Mesendoderm (in vitro differentiated cells): ENCODE results near the gene CREB3.

Experiments
- DNase-seq: peaks from one replicate; pipeline ENCODE4 v3.0.0; 2013
- H2AK5ac ChIP-seq: 2 replicates; pipeline ENCODE4 v1.6.1; 2013; ENCODE audit warnings: low read length, inconsistent platforms
- H2BK120ac ChIP-seq: 2 replicates; pipeline ENCODE4 v1.6.1; 2013; ENCODE audit warnings: low read depth, mild to moderate bottlenecking, low read length, moderate library complexity, mixed read lengths
- H2BK15ac ChIP-seq: replicated peaks from 2 replicates; pipeline ENCODE4 v1.6.1; 2013; ENCODE audit warnings: low read depth, mild to moderate bottlenecking, moderate library complexity
- H2BK5ac ChIP-seq: 2 replicates; pipeline ENCODE4 v1.6.1; 2013; ENCODE audit warnings: low read length, inconsistent platforms
- H3K18ac ChIP-seq: 2 replicates; pipeline ENCODE4 v1.6.1; 2013; ENCODE audit warnings: mild to moderate bottlenecking, low read length, mixed read lengths
- H3K23ac ChIP-seq: one replicate; pipeline ENCODE4 v1.6.1; 2013; ENCODE audit warnings: low read length
- H3K27ac ChIP-seq: 2 replicates; pipeline ENCODE4 v1.5.1; 2013; ENCODE audit warnings: low read depth, mild to moderate bottlenecking, inconsistent platforms, low read length, moderate library complexity
- H3K27me3 ChIP-seq: 2 replicates; pipeline ENCODE4 v1.6.1; 2013; ENCODE audit warnings: low read length, control low read depth, mild to moderate bottlenecking, inconsistent platforms; ENCODE audit not compliant: insufficient read depth, poor library complexity
- H3K36me3 ChIP-seq: 2 replicates; pipeline ENCODE4 v1.6.1; 2013; ENCODE audit warnings: low read length, inconsistent platforms; ENCODE audit not compliant: control insufficient read depth, insufficient read depth
- H3K4ac ChIP-seq: one replicate; pipeline ENCODE4 v1.6.1; 2013; ENCODE audit warnings: low read depth, mild to moderate bottlenecking, low read length, moderate library complexity
- H3K4me1 ChIP-seq: 2 replicates; pipeline ENCODE4 v1.6.1; 2013; ENCODE audit warnings: low read depth, low read length, inconsistent platforms; ENCODE audit not compliant: control insufficient read depth
- H3K4me2 ChIP-seq: 2 replicates; pipeline ENCODE4 v1.6.1; 2013; ENCODE audit warnings: low read length
- H3K4me3 ChIP-seq: 2 replicates; pipeline ENCODE4 v1.5.1; 2013; ENCODE audit warnings: mild to moderate bottlenecking, low read length
- H3K56ac ChIP-seq: one replicate; pipeline ENCODE4 v1.6.1; 2013; ENCODE audit warnings: low read length
- H3K79me1 ChIP-seq: 2 replicates; pipeline ENCODE4 v1.6.1; 2013; ENCODE audit warnings: low read length, inconsistent platforms
- H3K79me2 ChIP-seq: 2 replicates; pipeline ENCODE4 v1.6.1; 2013; ENCODE audit warnings: mild to moderate bottlenecking, low read length; ENCODE audit not compliant: control insufficient read depth, insufficient read depth
- H3K9ac ChIP-seq: 2 replicates; pipeline ENCODE4 v1.6.1; 2013; ENCODE audit warnings: low read length, inconsistent platforms
- H4K5ac ChIP-seq: one replicate; pipeline ENCODE4 v1.6.1; 2013; ENCODE audit warnings: low read length
- H4K8ac ChIP-seq: one replicate; pipeline ENCODE4 v1.6.1; 2013; ENCODE audit warnings: low read depth, mild to moderate bottlenecking, control low read depth, low read length, moderate library complexity
- WGBS: extraction: QIAGEN DNeasy Blood & Tissue Kit; methylation state at CpG from one replicate; pipeline ENCODE4 v1.1.7; 2013; ENCODE audit warnings: low lambda C conversion rate, missing lambda C conversion rate; ENCODE audit not compliant: insufficient coverage; ENCODE audit errors: extremely low coverage; 5-methylcytosine and 5-hydroxymethylcytosine counted together

Gene CREB3

DNA sequence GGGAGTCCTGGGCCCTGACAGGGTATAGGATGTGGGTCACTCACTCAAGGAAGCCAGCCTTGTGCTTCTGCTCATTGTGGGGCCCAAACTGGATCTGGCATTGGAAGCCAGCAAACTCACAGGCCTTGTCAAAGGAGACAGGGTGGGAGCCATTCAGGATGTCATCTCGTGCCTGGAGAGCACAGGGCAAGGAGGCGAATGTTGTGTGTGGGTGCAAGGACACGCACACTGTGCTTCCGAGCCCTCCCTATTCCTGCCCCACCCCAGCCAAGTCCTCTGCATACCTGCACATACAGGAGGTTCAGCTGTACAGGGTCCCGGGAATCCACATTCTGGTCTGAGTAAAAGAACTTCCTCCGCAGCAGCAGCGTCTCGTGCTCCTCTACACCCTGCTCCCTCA lies 8.6 kb upstream of the CREB3 start:
- Histone ChIP-seq H3K9ac (no peak overlapping the region), H4K5ac (no peak overlapping the region), H3K4me3 (no peak overlapping the region), H3K36me3 (peaks cover 34% of the 10 kb centered on the region), H3K56ac (no peak overlapping the region), H3K4me1 (peaks cover 15% of the 10 kb centered on the region), H3K79me1 (peaks cover 29% of the 10 kb centered on the region), H3K18ac (no peak overlapping the region), H3K27me3 (no peaks in the 10 kb centered on the region), H3K4me2 (no peak overlapping the region), H3K23ac (no peak overlapping the region), H2BK5ac (no peak overlapping the region), H2BK120ac (no peak overlapping the region), H3K79me2 (peaks cover 21% of the 10 kb centered on the region), H4K8ac (no peak overlapping the region), H2AK5ac (no peak overlapping the region), H2BK15ac (no peak overlapping the region), H3K27ac (no peak overlapping the region), H3K4ac (no peak overlapping the region)
- WGBS = no CpG with 5 or more reads among the region's 8 CpGs
- no peak for DNase-seq

DNA sequence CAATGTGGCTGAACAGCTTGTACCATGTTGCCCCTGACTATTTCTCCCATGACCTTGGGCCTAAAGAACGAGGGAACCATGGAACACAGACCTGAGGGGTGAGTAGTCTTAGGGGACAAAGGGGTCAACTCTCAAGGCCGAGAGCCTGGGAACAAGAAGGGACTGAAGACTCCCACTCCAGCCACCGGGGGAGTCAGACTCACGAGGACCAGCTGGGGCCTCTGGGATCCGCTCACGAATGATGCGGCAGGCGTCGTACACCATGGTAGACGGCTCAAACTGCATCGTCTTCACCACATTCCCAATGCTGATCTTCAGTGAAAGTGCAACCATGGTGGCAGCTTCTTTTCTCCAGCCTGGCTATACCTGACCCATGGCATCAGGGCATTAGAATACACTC lies 7.1 kb upstream of the CREB3 start:
- Histone ChIP-seq H3K18ac (no peak overlapping the region), H2BK15ac (no peak overlapping the region), H2BK120ac (no peak overlapping the region), H3K27ac (no peak overlapping the region), H3K4me3 (no peak overlapping the region), H3K4me1 (peaks cover 25% of the 10 kb centered on the region), H3K36me3 (peaks cover 23% of the 10 kb centered on the region), H3K79me1 (peaks cover 38% of the 10 kb centered on the region), H3K9ac (no peak overlapping the region), H4K8ac (no peak overlapping the region), H3K56ac (no peak overlapping the region), H2BK5ac (no peak overlapping the region), H3K4me2 (no peak overlapping the region), H3K4ac (no peak overlapping the region), H3K23ac (no peak overlapping the region), H3K27me3 (no peaks in the 10 kb centered on the region), H2AK5ac (no peak overlapping the region), H3K79me2 (peaks cover 33% of the 10 kb centered on the region), H4K5ac (no peak overlapping the region)
- peak; percentile 27 for DNase-seq
- no CpG with 5 or more reads among the region's 11 CpGs for WGBS

DNA sequence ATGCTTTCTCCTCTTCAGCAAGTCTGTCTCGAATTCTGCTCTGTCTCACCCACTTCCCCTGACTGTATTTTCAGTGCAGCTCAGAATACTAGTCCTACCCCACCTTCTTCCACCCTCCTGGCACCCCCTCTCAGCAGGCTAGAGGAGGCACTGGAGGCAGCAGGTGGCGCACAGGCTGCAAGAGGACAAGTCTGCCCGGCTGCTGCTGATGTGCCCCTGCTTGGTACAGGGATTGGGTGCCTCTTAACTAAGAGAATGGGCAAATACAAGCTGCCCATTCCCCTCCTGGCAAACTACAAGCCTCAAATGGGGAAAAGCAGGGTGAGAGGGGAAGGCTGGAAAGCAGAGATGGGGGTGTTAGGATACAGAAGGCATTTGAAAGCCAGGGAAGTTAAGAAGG lies 5.5 kb upstream of the CREB3 start:
- Histone ChIP-seq H3K4ac (no peak overlapping the region), H3K36me3 (peaks cover 15% of the 10 kb centered on the region), H2BK5ac (peak overlapping the region; percentile 17), H3K4me1 (peaks cover 34% of the 10 kb centered on the region), H3K18ac (peak overlapping the region; percentile 44), H4K8ac (no peak overlapping the region), H3K4me2 (no peak overlapping the region), H3K23ac (peak overlapping the region; percentile 90), H3K27me3 (no peaks in the 10 kb centered on the region), H2AK5ac (peak overlapping the region; percentile 2), H3K4me3 (no peak overlapping the region), H3K56ac (peak overlapping the region; percentile 84), H3K27ac (peak overlapping the region; percentile 0), H3K79me1 (peaks cover 48% of the 10 kb centered on the region), H3K9ac (peak overlapping the region; percentile 17), H3K79me2 (peaks cover 46% of the 10 kb centered on the region), H2BK120ac (no peak overlapping the region), H2BK15ac (no peak overlapping the region), H4K5ac (no peak overlapping the region)
- whole genome bisulfite sequencing = no CpG with 5 or more reads among the region's 3 CpGs
- no peak for DNase-seq

DNA sequence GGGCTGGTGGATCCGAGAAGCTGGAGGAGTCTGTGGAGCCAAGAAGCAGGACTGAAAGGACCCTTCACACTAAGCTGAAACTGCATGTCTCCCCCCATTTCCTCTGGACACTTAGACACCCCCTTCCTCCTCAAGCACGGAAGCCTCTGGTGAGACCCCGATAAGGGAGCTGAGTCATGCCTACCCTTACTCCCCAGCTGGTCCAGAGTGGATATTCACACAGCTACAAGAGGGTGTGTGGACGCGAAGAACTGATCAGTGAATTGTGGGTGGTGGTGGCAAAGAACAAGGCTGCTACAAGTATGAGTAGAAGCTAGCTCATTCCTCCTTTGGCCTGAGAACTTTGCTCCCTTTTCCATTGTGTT lies 4.8 kb upstream of the CREB3 start:
- Histone ChIP-seq H3K4ac (peak overlapping the region; percentile 93), H2BK15ac (no peak overlapping the region), H3K4me3 (no peak overlapping the region), H3K9ac (peak overlapping the region; percentile 59), H3K36me3 (peaks cover 13% of the 10 kb centered on the region), H2BK5ac (peak overlapping the region; percentile 85), H3K23ac (peak overlapping the region; percentile 17), H2AK5ac (peak overlapping the region; percentile 77), H3K79me1 (peaks cover 48% of the 10 kb centered on the region), H3K27me3 (no peaks in the 10 kb centered on the region), H3K4me1 (peaks cover 34% of the 10 kb centered on the region), H3K56ac (peak overlapping the region; percentile 84), H4K8ac (no peak overlapping the region), H3K18ac (peak overlapping the region; percentile 44), H3K27ac (peak overlapping the region; percentile 84), H3K4me2 (peak overlapping the region; percentile 35), H3K79me2 (peaks cover 46% of the 10 kb centered on the region), H4K5ac (no peak overlapping the region), H2BK120ac (peak overlapping the region; percentile 82)
- WGBS = no CpG with 5 or more reads among the region's 5 CpGs
- no peak for DNase-seq

DNA sequence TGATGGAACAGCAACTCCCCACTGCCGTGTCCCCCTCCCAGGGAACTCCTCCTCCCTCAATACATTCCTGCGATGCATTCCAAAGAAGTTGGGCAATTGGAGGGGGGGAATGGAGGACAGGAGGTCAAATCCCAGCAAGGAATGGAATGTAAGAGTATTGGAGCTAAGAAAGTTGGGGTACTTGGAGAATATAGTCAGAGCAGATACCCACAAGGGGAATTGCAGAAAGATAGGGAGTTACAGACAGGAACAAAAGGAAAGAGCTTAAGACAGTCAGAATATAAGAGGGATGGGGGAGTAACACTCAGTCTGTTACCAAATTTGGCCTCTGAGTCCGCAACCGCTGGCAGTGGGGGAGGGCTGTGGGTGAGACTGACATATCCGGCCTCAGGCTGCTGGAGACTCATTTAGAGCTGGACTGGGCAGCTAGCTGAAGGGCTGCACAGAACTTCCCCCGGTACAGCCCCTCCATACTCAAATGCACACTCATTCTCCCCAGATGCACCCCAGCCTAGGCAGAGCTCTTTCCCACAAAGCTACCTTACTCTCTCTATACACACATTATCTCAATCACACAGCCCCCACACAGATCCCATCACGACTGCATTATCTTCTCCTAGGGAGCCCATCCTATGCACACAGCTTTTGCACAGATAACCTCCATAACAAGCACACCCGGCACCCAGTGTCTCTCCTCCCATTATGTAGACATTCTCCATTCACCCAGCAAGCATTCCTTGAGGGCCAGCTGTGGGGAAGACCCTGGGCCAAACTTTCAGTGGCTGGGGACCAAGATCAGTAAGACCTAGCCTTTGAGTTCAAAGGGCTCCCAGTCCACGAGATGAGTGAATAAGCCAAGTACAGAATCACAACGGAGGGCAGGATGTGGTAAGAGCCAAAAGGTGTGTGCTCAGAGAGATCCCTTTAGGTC lies 4.2 kb upstream of the CREB3 start:
- Histone ChIP-seq H3K36me3 (peaks cover 12% of the 10 kb centered on the region), H3K4me3 (no peak overlapping the region), H3K18ac (peak overlapping the region; percentile 72), H2BK120ac (peak overlapping the region; percentile 47), H3K79me1 (peaks cover 50% of the 10 kb centered on the region), H4K5ac (no peak overlapping the region), H3K79me2 (peaks cover 46% of the 10 kb centered on the region), H2BK15ac (no peak overlapping the region), H3K4me1 (peaks cover 34% of the 10 kb centered on the region), H3K23ac (no peak overlapping the region), H3K27ac (peak overlapping the region; percentile 84), H3K56ac (peak overlapping the region; percentile 84), H3K27me3 (no peaks in the 10 kb centered on the region), H3K9ac (peak overlapping the region; percentile 59), H3K4me2 (peak overlapping the region; percentile 29), H3K4ac (peak overlapping the region; percentile 93), H2BK5ac (peak overlapping the region; percentile 38), H2AK5ac (no peak overlapping the region), H4K8ac (peak overlapping the region; percentile 16)
- DNase-seq = peak; percentile 98
- WGBS = no CpG with 5 or more reads among the region's 10 CpGs
